Skeletal muscle satellite cell (primary cell): ENCODE data around the gene TNN.

ENCODE experiments used
- H3K27me3 ChIP-seq: 2 replicates; pipeline ENCODE4 v1.7.0; 2013; ENCODE audit warnings: low read length; ENCODE audit not compliant: control insufficient read depth, insufficient read depth
- H3K36me3 ChIP-seq: 2 replicates; pipeline ENCODE4 v1.7.0; 2013; ENCODE audit warnings: mild to moderate bottlenecking, control low read depth, low read length; ENCODE audit not compliant: insufficient read depth
- H3K4me1 ChIP-seq: 2 replicates; pipeline ENCODE4 v1.7.0; 2013; ENCODE audit warnings: low read length; ENCODE audit not compliant: control insufficient read depth, insufficient read depth
- H3K4me2 ChIP-seq: 2 replicates; pipeline ENCODE4 v1.7.0; 2013; ENCODE audit warnings: mild to moderate bottlenecking, low read length
- H3K4me3 ChIP-seq: 2 replicates; pipeline ENCODE4 v1.7.0; 2013; ENCODE audit warnings: low read length
- H3K9ac ChIP-seq: 2 replicates; pipeline ENCODE4 v1.7.0; 2013; ENCODE audit warnings: mild to moderate bottlenecking, low read depth, low read length, moderate library complexity
- H3K9me3 ChIP-seq: replicated peaks from 2 replicates; pipeline ENCODE4 v1.7.0; 2013; ENCODE audit warnings: mild to moderate bottlenecking, control low read depth, low read length

TNN gene

GRCh38 chr1:175132436-175132835 is 64.8 kb downstream of the TNN start:
- Histone ChIP-seq H3K9ac (no peak overlapping the region), H3K4me2 (no peak overlapping the region), H3K27me3 (no peaks in the 10 kb centered on the region), H3K9me3 (no peaks in the 10 kb centered on the region), H3K4me3 (no peak overlapping the region), H3K4me1 (peaks cover 4% of the 10 kb centered on the region), H3K36me3 (no peaks in the 10 kb centered on the region)

- no peaks in the 10 kb centered on the region for H3K9me3 ChIP-seq
- no peak overlapping the region for H3K4me2 ChIP-seq
- no peak overlapping the region for H3K4me3 ChIP-seq
- no peaks in the 10 kb centered on the region for H3K27me3 ChIP-seq
- H3K36me3 ChIP-seq, result no peaks in the 10 kb centered on the region
- no peak overlapping the region for H3K9ac ChIP-seq
- peaks cover 4% of the 10 kb centered on the region for H3K4me1 ChIP-seq
These were observed 66.2 kb downstream of the TNN start for GRCh38 chr1:175133673-175134435.

GRCh38 chr1:175134500-175134899 is 66.9 kb downstream of the TNN start:
- H3K36me3 ChIP-seq, result no peaks in the 10 kb centered on the region
- no peak overlapping the region for H3K4me3 ChIP-seq
- H3K9me3 ChIP-seq, result no peaks in the 10 kb centered on the region
- H3K4me1 ChIP-seq, result peaks cover 4% of the 10 kb centered on the region
- no peak overlapping the region for H3K4me2 ChIP-seq
- H3K27me3 ChIP-seq, result no peaks in the 10 kb centered on the region
- no peak overlapping the region for H3K9ac ChIP-seq

- Histone ChIP-seq H3K4me2 (no peak overlapping the region), H3K4me1 (peaks cover 4% of the 10 kb centered on the region), H3K9ac (no peak overlapping the region), H3K9me3 (no peaks in the 10 kb centered on the region), H3K36me3 (no peaks in the 10 kb centered on the region), H3K27me3 (peaks cover 4% of the 10 kb centered on the region), H3K4me3 (no peak overlapping the region)
These were observed 68.6 kb downstream of the TNN start for GRCh38 chr1:175136246-175136645.

- Histone ChIP-seq H3K27me3 (peaks cover 8% of the 10 kb centered on the region), H3K9ac (no peak overlapping the region), H3K4me1 (peaks cover 4% of the 10 kb centered on the region), H3K4me3 (no peak overlapping the region), H3K4me2 (no peak overlapping the region), H3K9me3 (no peaks in the 10 kb centered on the region), H3K36me3 (no peaks in the 10 kb centered on the region)
These were observed 69.7 kb downstream of the TNN start for GRCh38 chr1:175137369-175137768.

GRCh38 chr1:175138579-175138978 is 70.9 kb downstream of the TNN start:
- no peak overlapping the region for H3K4me2 ChIP-seq
- H3K4me1 ChIP-seq, result no peaks in the 10 kb centered on the region
- H3K9me3 ChIP-seq, result no peaks in the 10 kb centered on the region
- H3K4me3 ChIP-seq, result no peak overlapping the region
- peaks cover 8% of the 10 kb centered on the region for H3K27me3 ChIP-seq
- H3K9ac ChIP-seq, result no peak overlapping the region
- H3K36me3 ChIP-seq, result no peaks in the 10 kb centered on the region

- no peaks in the 10 kb centered on the region for H3K9me3 ChIP-seq
- peaks cover 21% of the 10 kb centered on the region for H3K27me3 ChIP-seq
- no peak overlapping the region for H3K4me3 ChIP-seq
- H3K36me3 ChIP-seq, result no peaks in the 10 kb centered on the region
- peaks cover 7% of the 10 kb centered on the region for H3K4me1 ChIP-seq
- no peak overlapping the region for H3K9ac ChIP-seq
- H3K4me2 ChIP-seq, result no peak overlapping the region
These were observed 78.4 kb downstream of the TNN start for GRCh38 chr1:175145899-175146528.

- Histone ChIP-seq H3K9ac (no peak overlapping the region), H3K4me2 (peak overlapping the region; percentile 40), H3K4me1 (peaks cover 7% of the 10 kb centered on the region), H3K4me3 (no peak overlapping the region), H3K9me3 (no peaks in the 10 kb centered on the region), H3K36me3 (no peaks in the 10 kb centered on the region), H3K27me3 (peaks cover 28% of the 10 kb centered on the region)
These were observed 79.0 kb downstream of the TNN start for GRCh38 chr1:175146529-175147213.

GRCh38 chr1:175147569-175147968 is 79.9 kb downstream of the TNN start:
- no peaks in the 10 kb centered on the region for H3K9me3 ChIP-seq
- no peaks in the 10 kb centered on the region for H3K36me3 ChIP-seq
- H3K9ac ChIP-seq, result no peak overlapping the region
- H3K27me3 ChIP-seq, result peaks cover 26% of the 10 kb centered on the region
- no peak overlapping the region for H3K4me2 ChIP-seq
- peaks cover 7% of the 10 kb centered on the region for H3K4me1 ChIP-seq
- H3K4me3 ChIP-seq, result no peak overlapping the region

- no peak overlapping the region for H3K4me3 ChIP-seq
- no peaks in the 10 kb centered on the region for H3K36me3 ChIP-seq
- peaks cover 7% of the 10 kb centered on the region for H3K4me1 ChIP-seq
- H3K9ac ChIP-seq, result no peak overlapping the region
- H3K4me2 ChIP-seq, result no peak overlapping the region
- H3K27me3 ChIP-seq, result peaks cover 30% of the 10 kb centered on the region
- no peaks in the 10 kb centered on the region for H3K9me3 ChIP-seq
These were observed 80.4 kb downstream of the TNN start for GRCh38 chr1:175148068-175148467.

- Histone ChIP-seq H3K9me3 (no peaks in the 10 kb centered on the region), H3K9ac (no peak overlapping the region), H3K27me3 (peaks cover 38% of the 10 kb centered on the region), H3K36me3 (no peaks in the 10 kb centered on the region), H3K4me2 (no peak overlapping the region), H3K4me3 (no peak overlapping the region), H3K4me1 (peaks cover 7% of the 10 kb centered on the region)
These were observed 83.1 kb downstream of the TNN start for GRCh38 chr1:175150596-175151319.
